SK-N-SH (cell line): ENCODE data around the gene SELPLG. TPM values are rescaled to one million over a fixed set of nuclear protein-coding genes. Genes with fewer than 3 reads are reported as not detected.

Experiments used
- CTCF ChIA-PET: fragments of 300-600, 350-600 bp; formaldehyde crosslinking; extraction: SDS; loops from one replicate; lab custom pipeline; 2021; lab: Yijun Ruan, JAX
- POLR2A ChIA-PET: fragments of 350-600 bp; sonication (Branson Sonifier 250); formaldehyde crosslinking; extraction: SDS; loops from one replicate; lab custom pipeline; 2020; ENCODE audit warnings: antibody characterized with exemption, inconsistent platforms; lab: Yijun Ruan, JAX
- DNase-seq: peaks from one replicate; pipeline ENCODE4 v3.0.0; 2012
- H2AFZ ChIP-seq: fragments of 200-600 bp; sonication (generic); 2 replicates; pipeline ENCODE4 v1.8.1; 2016; ENCODE audit warnings: antibody characterized with exemption, mild to moderate bottlenecking, low read depth
- H3F3A ChIP-seq: fragments of 200-600 bp; sonication (generic); replicated peaks from 2 replicates; pipeline ENCODE3; 2016; ENCODE audit warnings: antibody characterized with exemption, mild to moderate bottlenecking; ENCODE audit not compliant: insufficient read depth
- H3K27ac ChIP-seq, 2 experiments: fragments of 200-500 bp in 1 of 2; fragments of 200-600 bp in 1 of 2; sonication (Bioruptor generic) in 1 of 2; sonication (generic), shearing (Covaris generic) in 1 of 2; 2 replicates each; pipeline versions ENCODE4 v1.5.1 to v1.6.1; 2014 to 2016; ENCODE audit warnings: low read depth in 2 of 2, inconsistent platforms in 1 of 2, low read length in 1 of 2, mild to moderate bottlenecking in 1 of 2, mixed read lengths in 1 of 2
- H3K27me3 ChIP-seq: fragments of 200-600 bp; sonication (generic), shearing (Covaris generic); 2 replicates; pipeline ENCODE4 v1.6.1; 2016; ENCODE audit warnings: mixed run types; ENCODE audit not compliant: insufficient read depth
- H3K36me3 ChIP-seq, 2 experiments: fragments of 200-500 bp in 1 of 2; fragments of 200-600 bp in 1 of 2; sonication (Bioruptor generic) in 1 of 2; sonication (generic) in 1 of 2; replicated peaks in 1 of 2; 2 replicates each; pipeline versions ENCODE3 to v1.5.1; 2014 to 2016; ENCODE audit warnings: low read length in 1 of 2, mild to moderate bottlenecking in 1 of 2; ENCODE audit not compliant: insufficient read depth in 2 of 2, control insufficient read depth in 1 of 2
- H3K4me1 ChIP-seq, 2 experiments: fragments of 200-500 bp in 1 of 2; fragments of 200-600 bp in 1 of 2; sonication (Bioruptor generic) in 1 of 2; sonication (generic), shearing (Covaris generic) in 1 of 2; 2 replicates each; pipeline versions ENCODE4 v1.5.1 to v1.6.1; 2014 to 2016; ENCODE audit warnings: low read depth in 1 of 2, low read length in 1 of 2, mixed run types in 1 of 2; ENCODE audit not compliant: insufficient read depth in 2 of 2, control insufficient read depth in 1 of 2
- H3K4me2 ChIP-seq: fragments of 200-600 bp; sonication (generic), shearing (Covaris generic); 2 replicates; pipeline ENCODE4 v1.6.1; 2017; ENCODE audit warnings: mixed run types
- H3K4me3 ChIP-seq, 2 experiments: fragments of 200-500 bp in 1 of 2; fragments of 200-600 bp in 1 of 2; sonication (Bioruptor generic) in 1 of 2; sonication (generic), shearing (Covaris generic) in 1 of 2; 2 replicates each; pipeline versions ENCODE4 v1.5.1 to v1.8.1; 2014 to 2016; ENCODE audit warnings: low read depth in 2 of 2, inconsistent platforms in 1 of 2, low read length in 1 of 2, mild to moderate bottlenecking in 1 of 2, mixed read lengths in 1 of 2, moderate library complexity in 1 of 2
- H3K79me2 ChIP-seq: fragments of 200-600 bp; sonication (generic); 2 replicates; pipeline ENCODE4 v1.8.1; 2017; ENCODE audit warnings: mild to moderate bottlenecking; ENCODE audit not compliant: insufficient read depth
- H3K9ac ChIP-seq: fragments of 200-600 bp; sonication (generic); 2 replicates; pipeline ENCODE4 v1.6.1; 2017; ENCODE audit warnings: mixed run types
- H3K9me2 ChIP-seq: fragments of 200-600 bp; sonication (generic); 2 replicates; pipeline ENCODE4 v1.6.1; 2017; ENCODE audit warnings: mixed run types
- H3K9me3 ChIP-seq: fragments of 200-600 bp; sonication (generic); 2 replicates; pipeline ENCODE4 v1.6.1; 2017; ENCODE audit warnings: mixed run types, mild to moderate bottlenecking, moderate library complexity
- H4K20me1 ChIP-seq: fragments of 200-600 bp; sonication (generic); 2 replicates; pipeline ENCODE4 v1.6.1; 2017; ENCODE audit warnings: mild to moderate bottlenecking, mixed run types; ENCODE audit not compliant: insufficient read depth
- CHD2 ChIP-seq: fragments of 150-350 bp; IDR thresholded peaks from 2 replicates; pipeline ENCODE4 v1.6.1; 2018; ENCODE audit warnings: low read length; ENCODE audit not compliant: partially characterized antibody
- ELF1 ChIP-seq: IDR thresholded peaks from 2 replicates; pipeline ENCODE4 v1.4.0; 2012
- EP300 ChIP-seq, 2 experiments: IDR thresholded peaks; 2 replicates each; pipeline versions ENCODE4 v1.4.0 to v1.6.1; 2012; ENCODE audit warnings: borderline replicate concordance in 1 of 2, low read depth in 1 of 2, low read length in 1 of 2
- EZH2phosphoT487 ChIP-seq: fragments of 200-600 bp; sonication (generic); IDR thresholded peaks from 2 replicates; pipeline ENCODE4 v1.6.1; 2017; ENCODE audit warnings: low read depth, mixed run types, mild to moderate bottlenecking, antibody characterized with exemption, moderate library complexity, borderline replicate concordance
- FOXJ3 ChIP-seq: sonication (generic); formaldehyde crosslinking; IDR thresholded peaks from 2 replicates; pipeline ENCODE4 v1.5.1; 2020; ENCODE audit warnings: mild to moderate bottlenecking, missing genetic modification reagents
- FOXM1 ChIP-seq: IDR thresholded peaks from 2 replicates; pipeline ENCODE4 v1.4.0; 2012; ENCODE audit warnings: low read depth, mild to moderate bottlenecking
- GABPA ChIP-seq: IDR thresholded peaks from 2 replicates; pipeline ENCODE4 v1.4.0; 2012; ENCODE audit warnings: low read depth, mild to moderate bottlenecking
- GATA2 ChIP-seq: sonication (generic); formaldehyde crosslinking; IDR thresholded peaks from 2 replicates; pipeline ENCODE4 v1.5.0; 2020; ENCODE audit warnings: mild to moderate bottlenecking, missing genetic modification reagents
- JUND ChIP-seq: IDR thresholded peaks from 2 replicates; pipeline ENCODE4 v1.4.0; 2012
- MXI1 ChIP-seq: IDR thresholded peaks from 2 replicates; pipeline ENCODE4 v1.6.1; 2012; ENCODE audit warnings: mild to moderate bottlenecking, low read depth, low read length, improper control_type of control experiment
- NFIC ChIP-seq: IDR thresholded peaks from 2 replicates; pipeline ENCODE4 v1.4.0; 2012; ENCODE audit warnings: borderline replicate concordance
- POLR2AphosphoS5 ChIP-seq: IDR thresholded peaks from 2 replicates; pipeline ENCODE4 v1.6.1; 2012; ENCODE audit warnings: low read depth, low read length
- RAD21 ChIP-seq: IDR thresholded peaks from 2 replicates; pipeline ENCODE4 v1.6.1; 2012; ENCODE audit warnings: mild to moderate bottlenecking, low read length
- RFX5 ChIP-seq: IDR thresholded peaks from 2 replicates; pipeline ENCODE4 v1.6.1; 2012; ENCODE audit warnings: mild to moderate bottlenecking, improper control_type of control experiment, low read length
- RXRA ChIP-seq: IDR thresholded peaks from 2 replicates; pipeline ENCODE4 v1.4.0; 2012; ENCODE audit warnings: low read depth, mild to moderate bottlenecking, borderline replicate concordance
- SIN3A ChIP-seq: IDR thresholded peaks from 2 replicates; pipeline ENCODE4 v1.6.1; 2012; ENCODE audit warnings: low read depth, mild to moderate bottlenecking, low read length, moderate library complexity, borderline replicate concordance
- SMC3 ChIP-seq: IDR thresholded peaks from 2 replicates; pipeline ENCODE4 v1.6.1; 2012; ENCODE audit warnings: low read depth, low read length, improper control_type of control experiment
- TCF12 ChIP-seq: IDR thresholded peaks from 2 replicates; pipeline ENCODE4 v1.4.0; 2012
- WGBS: methylation state at CpG from one replicate; pipeline ENCODE4 v1.1.6; 2017; ENCODE audit warnings: low lambda C conversion rate; 5-methylcytosine and 5-hydroxymethylcytosine counted together
- polyA plus RNA-seq, 3 experiments: library from polyadenylated mRNA; depleted of rRNA; stranded (reverse); fragments of >200 nt; gene quantifications; 2 replicates each; pipeline ENCODE4 v1.2.3, GENCODE V29; 2012
- TF ChIP-seq, protein P1 (sequence below): IDR thresholded peaks from 2 replicates; pipeline ENCODE4 v1.4.0; 2012; ENCODE audit warnings: low read depth, borderline replicate concordance
- TF ChIP-seq, protein P2 (sequence below): fragments of 150-350 bp; IDR thresholded peaks from 2 replicates; pipeline ENCODE4 v1.6.1; 2016; ENCODE audit warnings: mild to moderate bottlenecking, low read depth, low read length
- TF ChIP-seq, protein P3 (sequence below): IDR thresholded peaks from 2 replicates; pipeline ENCODE4 v1.4.0; 2012; ENCODE audit warnings: low read depth
- TF ChIP-seq, protein P4 (sequence below): fragments of 200-600 bp; sonication (generic); IDR thresholded peaks from 2 replicates; pipeline ENCODE4 v1.6.1; 2017; ENCODE audit warnings: antibody characterized with exemption, mild to moderate bottlenecking, moderate library complexity

The SELPLG gene
- polyA plus RNA-seq, 1 of the 3 experiments (the other 2 are of a cell fraction) = 2.8 TPM

DNA sequence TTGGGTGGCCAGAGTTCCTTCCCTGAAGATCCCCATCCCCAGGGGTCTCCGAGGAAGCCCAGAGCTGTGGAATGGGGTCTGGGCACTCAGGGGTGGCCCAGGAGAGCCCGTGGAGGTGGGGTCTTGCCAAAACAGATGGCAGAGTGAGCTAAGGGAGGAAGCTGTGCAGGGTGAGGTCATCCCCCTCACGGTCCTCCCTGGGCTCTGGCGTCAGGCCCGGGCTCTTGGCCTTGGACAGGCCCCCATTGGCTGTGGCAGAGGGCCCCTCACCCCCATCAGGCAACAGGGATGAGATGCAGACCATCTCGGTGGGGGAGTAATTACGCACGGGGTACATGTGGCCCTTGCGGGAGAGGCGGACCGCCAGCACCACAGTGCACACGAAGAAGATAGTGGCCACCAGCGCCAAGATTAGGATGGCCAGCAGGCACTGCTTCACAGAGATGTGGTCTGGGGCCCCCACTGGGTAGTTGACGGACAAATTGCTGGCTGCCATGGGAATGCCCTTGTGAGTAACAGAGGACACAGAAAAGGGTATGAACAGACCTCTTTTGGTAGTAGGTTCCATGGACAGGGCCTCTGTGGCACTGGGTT, 10.7 kb downstream of the SELPLG start:
- Histone ChIP-seq H3K27me3 (no peaks in the 10 kb centered on the region), H3K9me3 (no peaks in the 10 kb centered on the region), H3K4me2 (no peak overlapping the region), H4K20me1 (no peaks in the 10 kb centered on the region), H3K9me2 (no peaks in the 10 kb centered on the region), H2AFZ (peak overlapping the region; percentile 83), H3K4me1 (peaks cover 0 to 2% of the 10 kb centered on the region in 2 experiments; a peak in 2 of 4 replicates), H3K9ac (no peak overlapping the region), H3F3A (peaks cover 4% of the 10 kb centered on the region), H3K27ac (no peak overlapping the region), H3K79me2 (no peaks in the 10 kb centered on the region), H3K4me3 (no peak overlapping the region), H3K36me3 (no peaks in the 10 kb centered on the region)
- POLR2A ChIA-PET = no interaction called here
- TF ChIP-seq ELF1 (no peak), RFX5 (no peak), NFIC (no peak), POLR2AphosphoS5 (no peak), GATA2 (CRISPR knock-in tag) (no peak), CHD2 (no peak)
- TF ChIP-seq, protein P1, sequence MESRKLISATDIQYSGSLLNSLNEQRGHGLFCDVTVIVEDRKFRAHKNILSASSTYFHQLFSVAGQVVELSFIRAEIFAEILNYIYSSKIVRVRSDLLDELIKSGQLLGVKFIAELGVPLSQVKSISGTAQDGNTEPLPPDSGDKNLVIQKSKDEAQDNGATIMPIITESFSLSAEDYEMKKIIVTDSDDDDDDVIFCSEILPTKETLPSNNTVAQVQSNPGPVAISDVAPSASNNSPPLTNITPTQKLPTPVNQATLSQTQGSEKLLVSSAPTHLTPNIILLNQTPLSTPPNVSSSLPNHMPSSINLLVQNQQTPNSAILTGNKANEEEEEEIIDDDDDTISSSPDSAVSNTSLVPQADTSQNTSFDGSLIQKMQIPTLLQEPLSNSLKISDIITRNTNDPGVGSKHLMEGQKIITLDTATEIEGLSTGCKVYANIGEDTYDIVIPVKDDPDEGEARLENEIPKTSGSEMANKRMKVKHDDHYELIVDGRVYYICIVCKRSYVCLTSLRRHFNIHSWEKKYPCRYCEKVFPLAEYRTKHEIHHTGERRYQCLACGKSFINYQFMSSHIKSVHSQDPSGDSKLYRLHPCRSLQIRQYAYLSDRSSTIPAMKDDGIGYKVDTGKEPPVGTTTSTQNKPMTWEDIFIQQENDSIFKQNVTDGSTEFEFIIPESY = no peak
- no peak for DNase-seq
- WGBS = 77% methylated on average over 14 of the region's 14 CpGs
- CTCF ChIA-PET = interaction anchor here (1.1 to 19.2 kb wide), 2 partner anchors 41 to 56 kb away, joined by 3 to 503 read pairs; partner anchors contain the start of genes ISCU and SART3

DNA sequence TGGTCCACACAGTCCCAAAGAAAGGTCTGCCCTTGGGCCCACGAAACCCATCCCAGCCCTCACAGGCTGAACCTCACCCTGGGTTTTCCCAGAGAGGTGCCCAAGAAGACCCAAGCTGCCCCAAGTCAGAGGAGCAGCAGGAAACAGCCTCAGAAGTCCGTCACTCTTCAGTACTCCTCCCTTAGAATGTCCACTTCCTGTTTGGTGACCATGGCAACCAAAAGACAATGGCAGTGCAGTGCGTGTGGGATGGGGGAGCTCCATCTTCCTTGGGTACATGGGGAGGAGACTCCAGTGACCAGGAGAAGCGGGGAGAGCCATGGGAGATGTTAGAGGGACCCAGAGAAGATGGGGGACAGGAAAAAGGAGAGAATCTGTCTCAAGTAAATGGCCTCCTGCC, 11.3 kb downstream of the SELPLG start:
- ChIA-PET CTCF (interaction anchor here (0.6 to 19.2 kb wide), 4 partner anchors 12 to 56 kb away, joined by 3 to 503 read pairs (median 5); partner anchors contain the start of genes ISCU and SART3), POLR2A (no interaction called here)
- Histone ChIP-seq H3K9me3 (no peaks in the 10 kb centered on the region), H4K20me1 (no peaks in the 10 kb centered on the region), H3K9me2 (no peaks in the 10 kb centered on the region), H3K27me3 (no peaks in the 10 kb centered on the region), H3K36me3 (no peaks in the 10 kb centered on the region), H3K27ac (no peak overlapping the region)
- no peak for DNase-seq
- TF ChIP-seq POLR2AphosphoS5 (no peak), MXI1 (no peak), EZH2phosphoT487 (no peak), GABPA (no peak), FOXJ3 (CRISPR knock-in tag) (no peak), RXRA (no peak), EP300 (IDR thresholded peaks at IDR 0.05; ENCODE audit: borderline replicate concordance in 1 of 2, low read depth in 1 of 2, low read length in 1 of 2) (no peak), SIN3A (no peak), FOXM1 (no peak), TCF12 (no peak), RFX5 (no peak), JUND (no peak), SMC3 (no peak), RAD21 (no peak)
- TF ChIP-seq, protein P2, sequence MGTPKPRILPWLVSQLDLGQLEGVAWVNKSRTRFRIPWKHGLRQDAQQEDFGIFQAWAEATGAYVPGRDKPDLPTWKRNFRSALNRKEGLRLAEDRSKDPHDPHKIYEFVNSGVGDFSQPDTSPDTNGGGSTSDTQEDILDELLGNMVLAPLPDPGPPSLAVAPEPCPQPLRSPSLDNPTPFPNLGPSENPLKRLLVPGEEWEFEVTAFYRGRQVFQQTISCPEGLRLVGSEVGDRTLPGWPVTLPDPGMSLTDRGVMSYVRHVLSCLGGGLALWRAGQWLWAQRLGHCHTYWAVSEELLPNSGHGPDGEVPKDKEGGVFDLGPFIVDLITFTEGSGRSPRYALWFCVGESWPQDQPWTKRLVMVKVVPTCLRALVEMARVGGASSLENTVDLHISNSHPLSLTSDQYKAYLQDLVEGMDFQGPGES = no peak
- TF ChIP-seq, protein P3, sequence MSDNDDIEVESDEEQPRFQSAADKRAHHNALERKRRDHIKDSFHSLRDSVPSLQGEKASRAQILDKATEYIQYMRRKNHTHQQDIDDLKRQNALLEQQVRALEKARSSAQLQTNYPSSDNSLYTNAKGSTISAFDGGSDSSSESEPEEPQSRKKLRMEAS = no peak
- TF ChIP-seq, protein P4, sequence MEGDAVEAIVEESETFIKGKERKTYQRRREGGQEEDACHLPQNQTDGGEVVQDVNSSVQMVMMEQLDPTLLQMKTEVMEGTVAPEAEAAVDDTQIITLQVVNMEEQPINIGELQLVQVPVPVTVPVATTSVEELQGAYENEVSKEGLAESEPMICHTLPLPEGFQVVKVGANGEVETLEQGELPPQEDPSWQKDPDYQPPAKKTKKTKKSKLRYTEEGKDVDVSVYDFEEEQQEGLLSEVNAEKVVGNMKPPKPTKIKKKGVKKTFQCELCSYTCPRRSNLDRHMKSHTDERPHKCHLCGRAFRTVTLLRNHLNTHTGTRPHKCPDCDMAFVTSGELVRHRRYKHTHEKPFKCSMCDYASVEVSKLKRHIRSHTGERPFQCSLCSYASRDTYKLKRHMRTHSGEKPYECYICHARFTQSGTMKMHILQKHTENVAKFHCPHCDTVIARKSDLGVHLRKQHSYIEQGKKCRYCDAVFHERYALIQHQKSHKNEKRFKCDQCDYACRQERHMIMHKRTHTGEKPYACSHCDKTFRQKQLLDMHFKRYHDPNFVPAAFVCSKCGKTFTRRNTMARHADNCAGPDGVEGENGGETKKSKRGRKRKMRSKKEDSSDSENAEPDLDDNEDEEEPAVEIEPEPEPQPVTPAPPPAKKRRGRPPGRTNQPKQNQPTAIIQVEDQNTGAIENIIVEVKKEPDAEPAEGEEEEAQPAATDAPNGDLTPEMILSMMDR = no peak
- TF ChIP-seq, all 33 proteins: peak for 0
- H3K4me3 ChIP-seq = no peak overlapping the region
- WGBS = 68% methylated on average over 4 of the region's 4 CpGs
- no peaks in the 10 kb centered on the region; a peak in 2 of 4 replicates for H3K4me1 ChIP-seq
- no peaks in the 10 kb centered on the region for H3F3A ChIP-seq
- H3K9ac ChIP-seq = no peak overlapping the region
- H3K79me2 ChIP-seq = no peaks in the 10 kb centered on the region
- H2AFZ ChIP-seq = peak overlapping the region; percentile 83
- no peak overlapping the region for H3K4me2 ChIP-seq
